Coronary artery (tissue), 2 donors: Measurements from ENCODE around the gene FOXN3.
A peak's percentile ranks its signal among the peaks of the same experiment; 100 is the strongest.

Experiments used
- DNase-seq: peaks from one replicate; pipeline ENCODE4 v3.0.0-alpha.2; 2017; ENCODE audit warnings: low spot score
- H3K27ac ChIP-seq, 2 donors: fragments of 200-600 bp; sonication (generic); one replicate each; pipeline ENCODE4 v1.5.1; 2016 to 2019
- H3K4me3 ChIP-seq: fragments of 200-600 bp; sonication (generic); 2 replicates; pipeline ENCODE4 v1.5.1; 2016; ENCODE audit warnings: mild to moderate bottlenecking, moderate library complexity
- CTCF ChIP-seq: fragments of 200-600 bp; sonication (generic); IDR thresholded peaks from one replicate; pipeline ENCODE4 v1.5.1; 2019; ENCODE audit warnings: antibody characterized with exemption

The FOXN3 gene

GRCh38 chr14:89377544-89377943 lies 39.5 kb downstream of the FOXN3 start:
- no peak overlapping the region for H3K4me3 ChIP-seq
- no peak overlapping the region for H3K27ac ChIP-seq
- no peak for DNase-seq
- TF ChIP-seq CTCF = no peak

DNA sequence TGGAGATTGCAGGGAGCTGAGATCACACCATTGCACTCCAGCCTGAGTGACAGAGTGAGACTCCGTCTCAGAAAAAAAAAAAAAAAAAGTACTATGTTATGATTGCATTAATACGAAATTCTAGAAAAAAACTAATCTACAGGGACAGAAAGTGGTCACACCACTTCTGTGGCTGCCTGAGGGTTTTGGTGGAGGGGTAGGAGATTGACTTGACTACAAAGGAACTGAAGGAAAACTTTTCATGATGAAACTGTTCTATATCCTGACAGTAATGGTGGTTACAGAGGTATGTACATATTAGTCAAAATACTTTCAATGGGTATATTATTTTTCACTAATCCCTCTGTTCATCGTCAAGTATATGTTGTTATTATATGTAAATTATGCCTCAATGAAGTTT lies 42.1 kb downstream of the FOXN3 start:
- no peak for TF ChIP-seq CTCF
- DNase-seq = no peak
- Histone ChIP-seq H3K27ac (no peak overlapping the region), H3K4me3 (no peak overlapping the region)

- no peak overlapping the region for H3K27ac ChIP-seq
- no peak overlapping the region for H3K4me3 ChIP-seq
- TF ChIP-seq CTCF = no peak
- peak; percentile 12 for DNase-seq
Measured at GRCh38 chr14:89373185-89373584, 43.8 kb downstream of the FOXN3 start.

- DNase-seq = no peak
- Histone ChIP-seq H3K4me3 (no peak overlapping the region), H3K27ac (no peak overlapping the region)
- TF ChIP-seq CTCF = no peak
Measured at GRCh38 chr14:89372512-89372883, 44.5 kb downstream of the FOXN3 start.

- TF ChIP-seq CTCF = no peak
- no peak overlapping the region for H3K27ac ChIP-seq
- DNase-seq = peak; percentile 54
- no peak overlapping the region for H3K4me3 ChIP-seq
Measured at GRCh38 chr14:89371585-89372511, 45.2 kb downstream of the FOXN3 start.

- Histone ChIP-seq H3K4me3 (no peak overlapping the region), H3K27ac (no peak overlapping the region)
- no peak for TF ChIP-seq CTCF
- no peak for DNase-seq
Measured at GRCh38 chr14:89370781-89371180, 46.3 kb downstream of the FOXN3 start.

- DNase-seq = peak; percentile 7
- Histone ChIP-seq H3K27ac (no peak overlapping the region), H3K4me3 (no peak overlapping the region)
- TF ChIP-seq CTCF = no peak
Measured at GRCh38 chr14:89370381-89370780, 46.7 kb downstream of the FOXN3 start.
